ENCODE results near the gene CATSPER4. TPM values are rescaled to one million over a fixed set of nuclear protein-coding genes. Genes with fewer than 3 reads are reported as not detected.

CATSPER4 gene
- total and polyA plus RNA-seq, 2 of the 13 experiments (the other 11 are each of a cell fraction or from before 2014, with no cell fraction given), result not detected

DNA sequence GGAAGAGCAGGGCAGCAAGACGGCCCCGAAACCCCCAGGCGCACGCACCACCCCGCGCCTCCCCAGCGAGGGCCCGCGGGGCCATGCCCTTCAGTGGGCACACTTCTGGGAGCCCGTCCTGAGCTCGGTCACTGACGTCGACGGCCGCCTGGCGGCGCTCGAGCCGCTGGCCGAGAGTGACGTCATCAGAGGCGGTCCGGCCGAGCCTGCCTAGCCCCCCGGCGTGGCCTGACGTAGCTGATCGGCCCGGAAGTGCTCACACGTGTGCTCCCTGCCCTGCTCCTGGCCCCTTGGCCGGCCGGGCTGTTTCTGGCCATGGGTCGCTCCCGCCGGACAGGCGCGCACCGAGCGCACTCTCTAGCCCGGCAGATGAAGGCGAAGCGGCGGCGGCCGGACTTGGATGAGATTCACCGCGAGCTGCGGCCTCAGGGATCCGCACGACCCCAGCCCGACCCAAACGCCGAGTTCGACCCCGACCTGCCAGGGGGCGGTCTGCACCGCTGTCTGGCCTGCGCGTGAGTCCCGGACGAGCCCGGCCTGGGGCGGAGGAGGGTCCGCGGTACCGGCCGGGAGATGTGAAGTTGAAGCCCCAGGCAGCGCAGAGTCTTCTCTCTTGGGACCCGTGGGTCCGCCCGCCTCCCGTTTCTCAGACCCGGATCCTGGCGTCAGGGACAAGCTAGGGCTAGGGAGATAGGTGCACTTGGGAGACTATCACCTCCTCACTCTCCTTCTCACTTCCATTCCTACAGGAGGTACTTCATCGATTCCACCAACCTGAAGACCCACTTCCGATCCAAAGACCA lies 20.5 kb upstream of the CATSPER4 start, which contains the start of gene ZNF593 (continued):
- TF ChIP-seq, protein P1, sequence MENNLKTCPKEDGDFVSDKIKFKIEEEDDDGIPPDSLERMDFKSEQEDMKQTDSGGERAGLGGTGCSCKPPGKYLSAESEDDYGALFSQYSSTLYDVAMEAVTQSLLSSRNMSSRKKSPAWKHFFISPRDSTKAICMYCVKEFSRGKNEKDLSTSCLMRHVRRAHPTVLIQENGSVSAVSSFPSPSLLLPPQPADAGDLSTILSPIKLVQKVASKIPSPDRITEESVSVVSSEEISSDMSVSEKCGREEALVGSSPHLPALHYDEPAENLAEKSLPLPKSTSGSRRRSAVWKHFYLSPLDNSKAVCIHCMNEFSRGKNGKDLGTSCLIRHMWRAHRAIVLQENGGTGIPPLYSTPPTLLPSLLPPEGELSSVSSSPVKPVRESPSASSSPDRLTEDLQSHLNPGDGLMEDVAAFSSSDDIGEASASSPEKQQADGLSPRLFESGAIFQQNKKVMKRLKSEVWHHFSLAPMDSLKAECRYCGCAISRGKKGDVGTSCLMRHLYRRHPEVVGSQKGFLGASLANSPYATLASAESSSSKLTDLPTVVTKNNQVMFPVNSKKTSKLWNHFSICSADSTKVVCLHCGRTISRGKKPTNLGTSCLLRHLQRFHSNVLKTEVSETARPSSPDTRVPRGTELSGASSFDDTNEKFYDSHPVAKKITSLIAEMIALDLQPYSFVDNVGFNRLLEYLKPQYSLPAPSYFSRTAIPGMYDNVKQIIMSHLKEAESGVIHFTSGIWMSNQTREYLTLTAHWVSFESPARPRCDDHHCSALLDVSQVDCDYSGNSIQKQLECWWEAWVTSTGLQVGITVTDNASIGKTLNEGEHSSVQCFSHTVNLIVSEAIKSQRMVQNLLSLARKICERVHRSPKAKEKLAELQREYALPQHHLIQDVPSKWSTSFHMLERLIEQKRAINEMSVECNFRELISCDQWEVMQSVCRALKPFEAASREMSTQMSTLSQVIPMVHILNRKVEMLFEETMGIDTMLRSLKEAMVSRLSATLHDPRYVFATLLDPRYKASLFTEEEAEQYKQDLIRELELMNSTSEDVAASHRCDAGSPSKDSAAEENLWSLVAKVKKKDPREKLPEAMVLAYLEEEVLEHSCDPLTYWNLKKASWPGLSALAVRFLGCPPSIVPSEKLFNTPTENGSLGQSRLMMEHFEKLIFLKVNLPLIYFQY (CRISPR knock-in tag; IDR thresholded peaks at IDR 0.05; ENCODE audit: borderline replicate concordance), result peak; percentile 79; the same call in 1 of the 2 replicates
- TF ChIP-seq ZBTB21 (CRISPR knock-in tag; IDR thresholded peaks at IDR 0.05), result peak; percentile 99
- TF ChIP-seq, protein P2, sequence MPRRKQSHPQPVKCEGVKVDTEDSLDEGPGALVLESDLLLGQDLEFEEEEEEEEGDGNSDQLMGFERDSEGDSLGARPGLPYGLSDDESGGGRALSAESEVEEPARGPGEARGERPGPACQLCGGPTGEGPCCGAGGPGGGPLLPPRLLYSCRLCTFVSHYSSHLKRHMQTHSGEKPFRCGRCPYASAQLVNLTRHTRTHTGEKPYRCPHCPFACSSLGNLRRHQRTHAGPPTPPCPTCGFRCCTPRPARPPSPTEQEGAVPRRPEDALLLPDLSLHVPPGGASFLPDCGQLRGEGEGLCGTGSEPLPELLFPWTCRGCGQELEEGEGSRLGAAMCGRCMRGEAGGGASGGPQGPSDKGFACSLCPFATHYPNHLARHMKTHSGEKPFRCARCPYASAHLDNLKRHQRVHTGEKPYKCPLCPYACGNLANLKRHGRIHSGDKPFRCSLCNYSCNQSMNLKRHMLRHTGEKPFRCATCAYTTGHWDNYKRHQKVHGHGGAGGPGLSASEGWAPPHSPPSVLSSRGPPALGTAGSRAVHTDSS (CRISPR knock-in tag; conservative IDR thresholded peaks at IDR 0.05), result 0 out of 2 replicates have a peak, but pooled peaks have one; percentile 69
- TF ChIP-seq, protein P3, sequence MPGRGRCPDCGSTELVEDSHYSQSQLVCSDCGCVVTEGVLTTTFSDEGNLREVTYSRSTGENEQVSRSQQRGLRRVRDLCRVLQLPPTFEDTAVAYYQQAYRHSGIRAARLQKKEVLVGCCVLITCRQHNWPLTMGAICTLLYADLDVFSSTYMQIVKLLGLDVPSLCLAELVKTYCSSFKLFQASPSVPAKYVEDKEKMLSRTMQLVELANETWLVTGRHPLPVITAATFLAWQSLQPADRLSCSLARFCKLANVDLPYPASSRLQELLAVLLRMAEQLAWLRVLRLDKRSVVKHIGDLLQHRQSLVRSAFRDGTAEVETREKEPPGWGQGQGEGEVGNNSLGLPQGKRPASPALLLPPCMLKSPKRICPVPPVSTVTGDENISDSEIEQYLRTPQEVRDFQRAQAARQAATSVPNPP (CRISPR knock-in tag; IDR thresholded peaks at IDR 0.05), result peak; percentile 67
- TF ChIP-seq ZNF20 (CRISPR knock-in tag; IDR thresholded peaks at IDR 0.05), result peak; percentile 72; the same call in 1 of the 2 replicates
- peak; percentile 85 for TF ChIP-seq ZNF430 (CRISPR knock-in tag; IDR thresholded peaks at IDR 0.05)
- peak; percentile 81; the same call in 1 of the 2 replicates for TF ChIP-seq KLF12 (CRISPR knock-in tag; IDR thresholded peaks at IDR 0.05; ENCODE audit: borderline replicate concordance)
- TF ChIP-seq MTA3 (CRISPR knock-in tag; IDR thresholded peaks at IDR 0.05), result no peak
- peak; percentile 80; the same call in 1 of the 2 replicates for TF ChIP-seq ZNF274 (CRISPR knock-in tag; IDR thresholded peaks at IDR 0.05)
- no peak for TF ChIP-seq GPN1 (CRISPR knock-in tag; IDR thresholded peaks at IDR 0.05; ENCODE audit: borderline replicate concordance)
- no peak for TF ChIP-seq ZKSCAN1 (IDR thresholded peaks at IDR 0.05; ENCODE audit: low read length)
- TF ChIP-seq SOX13 (IDR thresholded peaks at IDR 0.05), result no peak
- TF ChIP-seq SOX13 (CRISPR knock-in tag; conservative IDR thresholded peaks at IDR 0.05 in 1 of 2, IDR thresholded peaks at IDR 0.05 in 1 of 2), result peak in 1 of 2 experiments; percentile 17; a peak in 1 of 4 replicates
- TF ChIP-seq, protein P4, sequence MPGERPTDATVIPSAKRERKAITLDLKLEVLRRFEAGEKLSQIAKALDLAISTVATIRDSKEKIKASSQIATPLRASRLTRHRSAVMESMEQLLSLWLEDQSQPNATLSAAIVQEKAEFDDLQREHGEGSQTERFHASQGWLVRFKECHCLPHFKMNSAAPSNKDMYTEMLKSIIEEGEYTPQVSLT (CRISPR knock-in tag; IDR thresholded peaks at IDR 0.05; ENCODE audit: borderline replicate concordance, low read depth), result peak; percentile 85; the same call in 1 of the 2 replicates
- no peak for TF ChIP-seq GTF3A (CRISPR knock-in tag; conservative IDR thresholded peaks at IDR 0.05)
- no peak for TF ChIP-seq TAF15 (IDR thresholded peaks at IDR 0.05; ENCODE audit: low read depth, low read length, poor library complexity, severe bottlenecking)
- TF ChIP-seq NFYC (CRISPR knock-in tag; IDR thresholded peaks at IDR 0.05), result peak; percentile 57
- peak; percentile 90 for TF ChIP-seq ZNF350 (CRISPR knock-in tag; IDR thresholded peaks at IDR 0.05; ENCODE audit: borderline replicate concordance, low read depth)
- TF ChIP-seq CBX2 (IDR thresholded peaks at IDR 0.05; ENCODE audit: low read depth, low read length), result no peak
- peak; percentile 80; the same call in 1 of the 2 replicates for TF ChIP-seq CBX2 (CRISPR knock-in tag; IDR thresholded peaks at IDR 0.05; ENCODE audit: low read depth)
- TF ChIP-seq, protein P5, sequence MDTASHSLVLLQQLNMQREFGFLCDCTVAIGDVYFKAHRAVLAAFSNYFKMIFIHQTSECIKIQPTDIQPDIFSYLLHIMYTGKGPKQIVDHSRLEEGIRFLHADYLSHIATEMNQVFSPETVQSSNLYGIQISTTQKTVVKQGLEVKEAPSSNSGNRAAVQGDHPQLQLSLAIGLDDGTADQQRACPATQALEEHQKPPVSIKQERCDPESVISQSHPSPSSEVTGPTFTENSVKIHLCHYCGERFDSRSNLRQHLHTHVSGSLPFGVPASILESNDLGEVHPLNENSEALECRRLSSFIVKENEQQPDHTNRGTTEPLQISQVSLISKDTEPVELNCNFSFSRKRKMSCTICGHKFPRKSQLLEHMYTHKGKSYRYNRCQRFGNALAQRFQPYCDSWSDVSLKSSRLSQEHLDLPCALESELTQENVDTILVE (CRISPR knock-in tag; IDR thresholded peaks at IDR 0.05), result no peak
- TF ChIP-seq KDM6A (CRISPR knock-in tag; IDR thresholded peaks at IDR 0.05; ENCODE audit: low read depth), result no peak
